Measurements from ENCODE around the gene KRTAP12-2. TPM values are rescaled to one million over a fixed set of nuclear protein-coding genes. Genes with fewer than 3 reads are reported as not detected.

The KRTAP12-2 gene
- total RNA-seq, 4 donors from 2014 or later = 17.5 TPM; not detected in 3

- H3K4me3 ChIP-seq (ENCODE audit: low read depth, poor library complexity, severe bottlenecking) = no peak within 1 kb of the TSS
- DNase-seq (ENCODE audit: low spot score in 2 of 2) = peak in 1 of 2 donors; percentile 58
- 77 to 84% methylated on average over 11 to 20 of the region's 23 CpGs for WGBS, 2 donors
- TF ChIP-seq CTCF (IDR thresholded peaks at IDR 0.05) (no peak), POLR2A (IDR thresholded peaks at IDR 0.05) (no peak)
- intact Hi-C loops (cut with DNase I; ENCODE audit: low total_unique reads) = no loop called here
Observed at GRCh38 chr21:44681861-44682579, 15.3 kb upstream of the KRTAP12-2 start, which contains the start of gene KRTAP12-1. Gene KRTAP12-1 (minus strand): TSS chr21:44682163. CDS start chr21:44682123, 40 bp downstream.

- TF ChIP-seq CTCF (IDR thresholded peaks at IDR 0.05) (no peak), POLR2A (IDR thresholded peaks at IDR 0.05) (no peak)
- WGBS, 2 donors = 73 to 80% methylated on average over 11 of the region's 11 CpGs
Observed at GRCh38 chr21:44681152-44681551, 14.4 kb upstream of the KRTAP12-2 start.

GRCh38 chr21:44677881-44678280 lies 11.2 kb upstream of the KRTAP12-2 start:
- no peak overlapping the region for H3K4me3 ChIP-seq (ENCODE audit: low read depth, poor library complexity, severe bottlenecking)
- peak in 1 of 2 donors; percentile 77 for DNase-seq (ENCODE audit: low spot score in 2 of 2)
- TF ChIP-seq POLR2A (IDR thresholded peaks at IDR 0.05) (no peak), CTCF (IDR thresholded peaks at IDR 0.05) (no peak)
- intact Hi-C loops (cut with DNase I; ENCODE audit: low total_unique reads) = no loop called here
- WGBS, 2 donors = 94 to 95% methylated on average over 13 of the region's 13 CpGs

More at GRCh38 chr21:44681152-44681551, 14.4 kb upstream of the KRTAP12-2 start:
- DNase-seq (ENCODE audit: low spot score in 2 of 2) = peak in 1 of 2 donors; percentile 68
- no peak overlapping the region for H3K4me3 ChIP-seq (ENCODE audit: low read depth, poor library complexity, severe bottlenecking)
- intact Hi-C loops (cut with DNase I; ENCODE audit: low total_unique reads) = no loop called here

- TF ChIP-seq POLR2A (IDR thresholded peaks at IDR 0.05) (no peak), CTCF (IDR thresholded peaks at IDR 0.05) (no peak)
- 81 to 92% methylated on average over 1 of the region's 1 CpG for WGBS, 2 donors
- intact Hi-C loops (cut with DNase I; ENCODE audit: low total_unique reads) = no loop called here
- no peak for DNase-seq (ENCODE audit: low spot score in 2 of 2)
- H3K4me3 ChIP-seq (ENCODE audit: low read depth, poor library complexity, severe bottlenecking) = no peak overlapping the region
Observed at GRCh38 chr21:44671911-44672310, 5.2 kb upstream of the KRTAP12-2 start.

- H3K4me3 ChIP-seq (ENCODE audit: low read depth, poor library complexity, severe bottlenecking) = no peak overlapping the region
- peak in 1 of 2 donors; percentile 53 for DNase-seq (ENCODE audit: low spot score in 2 of 2)
- WGBS, 2 donors = 84 to 91% methylated on average over 3 of the region's 3 CpGs
- TF ChIP-seq POLR2A (IDR thresholded peaks at IDR 0.05) (no peak), CTCF (IDR thresholded peaks at IDR 0.05) (no peak)
- intact Hi-C loops (cut with DNase I; ENCODE audit: low total_unique reads) = no loop called here
Observed at GRCh38 chr21:44670642-44671432, 4.1 kb upstream of the KRTAP12-2 start.

All from lower leg skin (tissue), 4 donors.